NT2/D1 (cell line): Measurements from ENCODE around the gene CCSER2.

ENCODE experiments used
- SUZ12 ChIP-seq: IDR thresholded peaks from 2 replicates; pipeline ENCODE4 v1.6.1; 2011; ENCODE audit not compliant: insufficient read length, insufficient read depth; ENCODE audit errors: extremely low read depth
- YY1 ChIP-seq: IDR thresholded peaks from 2 replicates; pipeline ENCODE4 v1.6.1; 2011; ENCODE audit not compliant: insufficient read length, insufficient read depth
- ZNF274 ChIP-seq: IDR thresholded peaks from 2 replicates; pipeline ENCODE4 v1.6.1; 2011; ENCODE audit warnings: mild to moderate bottlenecking, low read depth, low read length

GRCh38 chr10:84348447-84348846 lies 20.1 kb downstream of the CCSER2 start:
- no peak for TF ChIP-seq ZNF274
- TF ChIP-seq SUZ12: no peak
- TF ChIP-seq YY1: no peak
